GM12878 (cell line): Measurements from ENCODE around the gene CD34. TPM values are rescaled to one million over a fixed set of nuclear protein-coding genes. Genes with fewer than 3 reads are reported as not detected.

ENCODE experiments used
- ATAC-seq: fragments of 200-7000 bp; cut with Tn5 transposase; 3 replicates; pipeline ENCODE4 v1.9.1; 2020; ENCODE audit warnings: mild to moderate bottlenecking, moderate library complexity
- BruUV-seq: library from RNA; stranded (reverse); fragments of 400-500 nt; replicated peaks from 2 replicates; lab custom pipeline; 2021; lab: Mats Ljungman, UMichigan
- CTCF ChIA-PET: fragments of 300-600 bp; sonication (Branson Sonifier 250); formaldehyde crosslinking; extraction: SDS; loops from one replicate; lab custom pipeline; 2021; ENCODE audit warnings: inconsistent platforms; lab: Yijun Ruan, JAX
- POLR2A ChIA-PET: fragments of 350-600 bp; formaldehyde crosslinking; extraction: SDS; loops from one replicate; lab custom pipeline; 2021; ENCODE audit warnings: inconsistent platforms; lab: Charles Lee
- RAD21 ChIA-PET: fragments of 300-600 bp; sonication (Branson Sonifier 250); formaldehyde crosslinking; loops from one replicate; lab custom pipeline; 2023; ENCODE audit warnings: antibody characterized with exemption; ENCODE audit not compliant: unreplicated experiment; lab: Charles Lee
- SMC1A ChIA-PET: fragments of 300-600 bp; sonication (Branson Sonifier 250); formaldehyde crosslinking; loops from one replicate; lab custom pipeline; 2023; ENCODE audit not compliant: unreplicated experiment, uncharacterized antibody; lab: Charles Lee
- DNase-seq: peaks from one replicate; pipeline ENCODE4 v3.0.0-alpha.2; 2011; ENCODE audit warnings: low read depth, low spot score
- FAIRE-seq: peaks from 3 replicates; lab custom pipeline; 2011; peaks lifted over from hg19 to GRCh38; lab: Jason Lieb, UNC
- H2AFZ ChIP-seq: 2 replicates; pipeline ENCODE4 v1.6.0; 2011; ENCODE audit warnings: low read depth, low read length, control low read depth; ENCODE audit not compliant: control insufficient read depth
- H3K27ac ChIP-seq: 2 replicates; pipeline ENCODE4 v1.5.1; 2011; ENCODE audit warnings: control low read depth; ENCODE audit not compliant: control insufficient read depth, insufficient read depth
- H3K27me3 ChIP-seq, 2 experiments: replicated peaks in 1 of 2; 2 replicates each; pipeline versions ENCODE4 v1.6.0 to v1.6.1; 2011; ENCODE audit warnings: low read length in 1 of 2; ENCODE audit not compliant: control insufficient read depth in 2 of 2, insufficient read depth in 2 of 2
- H3K36me3 ChIP-seq, 2 experiments: 2 replicates each; pipeline ENCODE4 v1.5.1; 2011; ENCODE audit warnings: low read length in 1 of 2; ENCODE audit not compliant: control insufficient read depth in 2 of 2, insufficient read depth in 2 of 2
- H3K4me1 ChIP-seq: 2 replicates; pipeline ENCODE4 v1.6.1; 2011; ENCODE audit warnings: mild to moderate bottlenecking, low read length, moderate library complexity, mixed read lengths; ENCODE audit not compliant: control insufficient read depth, insufficient read depth
- H3K4me2 ChIP-seq: 2 replicates; pipeline ENCODE4 v1.6.0; 2011; ENCODE audit warnings: control low read depth; ENCODE audit not compliant: control insufficient read depth, insufficient read depth
- H3K4me3 ChIP-seq: fragments of 200-600 bp; sonication (generic); 2 replicates; pipeline ENCODE4 v1.5.1; 2016
- H3K79me2 ChIP-seq: 2 replicates; pipeline ENCODE4 v1.6.0; 2011; ENCODE audit warnings: low read length; ENCODE audit not compliant: control insufficient read depth, insufficient read depth
- H3K9ac ChIP-seq: 2 replicates; pipeline ENCODE4 v1.8.0; 2011; ENCODE audit warnings: low read length, control low read depth, mixed read lengths; ENCODE audit not compliant: control insufficient read depth, insufficient read depth
- H3K9me3 ChIP-seq: replicated peaks from 3 replicates; pipeline ENCODE4 v1.5.1; 2011; ENCODE audit warnings: mild to moderate bottlenecking, low read length; ENCODE audit not compliant: control insufficient read depth, insufficient read depth
- H4K20me1 ChIP-seq: 2 replicates; pipeline ENCODE4 v1.6.0; 2011; ENCODE audit not compliant: control insufficient read depth, insufficient read depth
- CTCF ChIP-seq, 3 experiments: IDR thresholded peaks in 2 of 3; conservative IDR thresholded peaks in 1 of 3; 2 replicates each; pipeline ENCODE4 v1.5.1; 2011; ENCODE audit warnings: low read depth in 3 of 3, low read length in 3 of 3, mild to moderate bottlenecking in 3 of 3, control low read depth in 2 of 3, moderate library complexity in 2 of 3, inconsistent platforms in 1 of 3, mixed read lengths in 1 of 3; ENCODE audit not compliant: control insufficient read depth in 2 of 3, insufficient read depth in 1 of 3; ENCODE audit errors: extremely low read depth in 1 of 3
- RAD21 ChIP-seq: IDR thresholded peaks from 2 replicates; pipeline ENCODE4 v1.6.1; 2011; ENCODE audit warnings: mild to moderate bottlenecking, low read depth, low read length, moderate library complexity; ENCODE audit not compliant: insufficient read depth
- RUNX3 ChIP-seq: IDR thresholded peaks from 2 replicates; pipeline ENCODE4 v1.6.1; 2012; ENCODE audit warnings: low read length, inconsistent platforms
- SMC3 ChIP-seq: IDR thresholded peaks from 2 replicates; pipeline ENCODE4 v1.6.1; 2011; ENCODE audit warnings: low read length, improper control_type of control experiment, borderline replicate concordance
- WGBS: methylation state at CpG from one replicate; pipeline ENCODE4 v1.1.6; 2016; ENCODE audit warnings: low lambda C conversion rate; ENCODE audit not compliant: insufficient replicate concordance, insufficient coverage; ENCODE audit errors: missing lambda C conversion rate; 5-methylcytosine and 5-hydroxymethylcytosine counted together
- in situ Hi-C: fragments of 300-500 bp; cut with MboI; formaldehyde crosslinking; loops from 9 replicates; pipeline ENCODE4 v1.14.3; 2018; ENCODE audit warnings: mixed read lengths
- intact Hi-C: fragments of 100-400 bp; cut with micrococcal nuclease; formaldehyde crosslinking; loops from one replicate; pipeline ENCODE4 v1.14.2; 2022; ENCODE audit not compliant: unreplicated experiment
- polyA plus RNA-seq, 11 experiments: library from polyadenylated mRNA; depleted of rRNA in 4 of 11; unstranded in 6 of 11; stranded (reverse) in 5 of 11; fragments of >200 nt; fragmentation: Nextera tagmentation in 4 of 11; fragmentation: Illumina TruSeq in 1 of 11; extraction: Ambion mirVana in 4 of 11; extraction: Trizol in 1 of 11; gene quantifications; 1 replicate in 1 of 11; 2 replicates in 10 of 11; pipeline versions ENCODE4 v1.2.1 to v1.2.3, GENCODE V29; 2011 to 2016; ENCODE audit warnings: inconsistent platforms in 2 of 11, missing spikeins in 2 of 11, low read depth in 1 of 11
- total RNA-seq, 4 experiments: library from RNA; depleted of rRNA in 3 of 4; stranded (reverse); fragments of >200 nt in 3 of 4; fragmentation: Illumina TruSeq in 1 of 4; extraction: Trizol in 1 of 4; gene quantifications; 2 replicates each; pipeline versions ENCODE4 v1.2.1 to v1.2.3, GENCODE V29; 2013 to 2021

Gene CD34
- total and polyA plus RNA-seq, 10 of the 15 experiments (the other 5 are each of a cell fraction or from before 2014, with no cell fraction given): under 0.01 to 0.08 (median 0.02) TPM; not detected in 6

DNA sequence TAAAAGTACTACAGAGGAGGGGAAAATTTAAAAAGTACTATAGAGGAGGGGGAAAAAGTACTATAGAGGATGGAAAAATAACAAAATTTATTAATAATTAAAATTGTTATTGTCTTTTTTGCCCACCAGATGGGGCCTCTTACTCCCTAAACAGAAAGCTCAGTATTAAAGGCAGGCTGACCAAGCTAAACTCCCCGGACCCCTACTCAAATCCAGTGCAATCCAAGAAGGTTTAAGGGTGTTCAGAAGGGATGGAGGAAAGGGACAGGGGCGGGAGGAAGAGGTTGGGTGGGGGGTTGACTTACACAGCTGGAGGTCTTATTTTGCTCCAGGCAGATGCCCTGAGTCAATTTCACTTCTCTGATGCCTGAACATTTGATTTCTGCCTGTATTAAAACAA, 13.7 kb downstream of the CD34 start:
- H2AFZ ChIP-seq: no peak overlapping the region
- H3K9me3 ChIP-seq: no peaks in the 10 kb centered on the region
- intact Hi-C loops: loop anchor here (1.0 kb wide), 1 partner anchor 66 kb away; no protein-coding TSS in a partner anchor
- ChIA-PET CTCF (interaction anchor here (0.6 to 10.1 kb wide), 32 partner anchors 9 to 697 kb away, joined by 3 to 162 read pairs (median 5); partner anchors contain the start of gene CD34), SMC1A (interaction anchor here (0.6 to 5.6 kb wide), 30 partner anchors 7 to 976 kb away, joined by 3 to 81 read pairs (median 5); no protein-coding TSS in a partner anchor), RAD21 (interaction anchor here (0.6 to 4.3 kb wide), 14 partner anchors 11 to 101 kb away, joined by 3 to 75 read pairs (median 4); no protein-coding TSS in a partner anchor), POLR2A (interaction anchor here (0.5 to 1.5 kb wide), 3 partner anchors 12 to 251 kb away, joined by 3 to 5 read pairs (median 4); no protein-coding TSS in a partner anchor)
- no peak overlapping the region for H3K27ac ChIP-seq
- no TSS peak for BruUV-seq
- H3K4me1 ChIP-seq: no peaks in the 10 kb centered on the region; the same call in 1 of the 2 replicates
- no peaks in the 10 kb centered on the region for H3K36me3 ChIP-seq
- ATAC-seq: peak; percentile 43
- H4K20me1 ChIP-seq: no peaks in the 10 kb centered on the region
- TF ChIP-seq SMC3 (peak; percentile 64; the same call in 1 of the 2 replicates), RUNX3 (no peak), RAD21 (peak; percentile 53), CTCF (IDR thresholded peaks at IDR 0.05 in 2 of 3, conservative IDR thresholded peaks at IDR 0.05 in 1 of 3; ENCODE audit: control insufficient read depth in 2 of 3, extremely low read depth in 1 of 3, insufficient read depth in 1 of 3, low read depth in 3 of 3, low read length in 3 of 3) (peak in 2 of 3 experiments; percentile 29 to 39; a peak in 4 of 6 replicates)
- no peak overlapping the region for H3K4me3 ChIP-seq
- H3K79me2 ChIP-seq: no peaks in the 10 kb centered on the region
- in situ Hi-C loops: loop anchor here (5.0 kb wide), 1 partner anchor 70 kb away; no protein-coding TSS in a partner anchor
- no peak for FAIRE-seq
- H3K4me2 ChIP-seq: no peak overlapping the region
- H3K9ac ChIP-seq: no peak overlapping the region
- DNase-seq: no peak
- H3K27me3 ChIP-seq: peaks cover 0 to 2% of the 10 kb centered on the region in 2 experiments; a peak in 1 of 4 replicates
- 4% methylated on average over 2 of the region's 2 CpGs for WGBS
